ENCODE results near the gene CD3G. TPM values are rescaled to one million over a fixed set of nuclear protein-coding genes. Genes with fewer than 3 reads are reported as not detected.

CD3G gene
- total and polyA plus RNA-seq, 9 of the 15 experiments (the other 6 are each of a cell fraction or from before 2014, with no cell fraction given): 0.30 to 1.7 (median 0.47) TPM

DNA sequence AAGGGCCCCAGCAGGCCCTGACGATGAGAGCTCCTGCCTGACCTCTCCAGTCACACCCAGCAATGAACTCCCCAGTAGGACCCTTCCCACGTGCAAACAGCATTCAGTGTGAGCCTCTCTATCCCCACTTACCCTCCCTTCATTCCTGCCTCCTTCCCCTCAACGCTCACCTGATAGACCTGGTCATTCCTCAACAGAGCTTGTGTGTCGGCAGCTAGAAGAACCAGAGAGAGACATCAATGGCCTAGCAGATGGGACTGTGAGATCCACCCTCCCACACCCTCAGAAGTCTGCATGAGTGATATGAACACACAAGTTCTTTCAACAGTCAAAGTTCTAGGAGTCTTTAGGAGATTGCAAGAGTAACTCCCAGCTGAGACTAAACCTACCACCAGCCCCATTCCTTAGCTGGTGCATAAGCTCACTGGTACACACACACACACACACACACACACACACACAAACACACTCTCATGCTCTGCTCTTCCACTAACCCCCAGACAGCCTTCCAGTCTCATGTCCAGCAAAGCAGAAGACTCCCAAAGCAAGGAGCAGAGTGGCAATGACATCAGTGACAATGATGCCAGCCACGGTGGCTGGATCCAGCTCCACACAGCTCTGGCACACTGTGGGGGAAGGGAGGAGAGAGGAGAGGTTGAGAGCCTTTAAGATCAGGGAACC is 4.7 kb upstream of the CD3G start (continued):
- TF ChIP-seq ZFP1 (CRISPR knock-in tag; IDR thresholded peaks at IDR 0.05) (no peak), CCAR2 (IDR thresholded peaks at IDR 0.05; ENCODE audit: low read depth, low read length) (no peak), CAMTA2 (CRISPR knock-in tag; conservative IDR thresholded peaks at IDR 0.05) (no peak), SIRT6 (IDR thresholded peaks at IDR 0.05; ENCODE audit: low read depth, low read length) (no peak), PML (IDR thresholded peaks at IDR 0.05; ENCODE audit: low read length) (no peak), NBN (IDR thresholded peaks at IDR 0.05; ENCODE audit: low read depth) (no peak), ZNF384 (IDR thresholded peaks at IDR 0.05; ENCODE audit: low read depth, low read length) (no peak), CHD1 (IDR thresholded peaks at IDR 0.05; ENCODE audit: low read length) (no peak), ASH1L (IDR thresholded peaks at IDR 0.05; ENCODE audit: borderline replicate concordance, low read depth, partially characterized antibody) (no peak), POLR2H (tag; IDR thresholded peaks at IDR 0.05; ENCODE audit: low read depth) (no peak), RBM39 (optimal IDR thresholded peaks at IDR 0.05; ENCODE audit: low read depth, low read length) (no peak), MBD2 (IDR thresholded peaks at IDR 0.05; ENCODE audit: borderline replicate concordance, low read depth) (no peak)
- TF ChIP-seq, protein P1, sequence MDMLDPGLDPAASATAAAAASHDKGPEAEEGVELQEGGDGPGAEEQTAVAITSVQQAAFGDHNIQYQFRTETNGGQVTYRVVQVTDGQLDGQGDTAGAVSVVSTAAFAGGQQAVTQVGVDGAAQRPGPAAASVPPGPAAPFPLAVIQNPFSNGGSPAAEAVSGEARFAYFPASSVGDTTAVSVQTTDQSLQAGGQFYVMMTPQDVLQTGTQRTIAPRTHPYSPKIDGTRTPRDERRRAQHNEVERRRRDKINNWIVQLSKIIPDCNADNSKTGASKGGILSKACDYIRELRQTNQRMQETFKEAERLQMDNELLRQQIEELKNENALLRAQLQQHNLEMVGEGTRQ (CRISPR knock-in tag; IDR thresholded peaks at IDR 0.05): no peak
- TF ChIP-seq, protein P2, sequence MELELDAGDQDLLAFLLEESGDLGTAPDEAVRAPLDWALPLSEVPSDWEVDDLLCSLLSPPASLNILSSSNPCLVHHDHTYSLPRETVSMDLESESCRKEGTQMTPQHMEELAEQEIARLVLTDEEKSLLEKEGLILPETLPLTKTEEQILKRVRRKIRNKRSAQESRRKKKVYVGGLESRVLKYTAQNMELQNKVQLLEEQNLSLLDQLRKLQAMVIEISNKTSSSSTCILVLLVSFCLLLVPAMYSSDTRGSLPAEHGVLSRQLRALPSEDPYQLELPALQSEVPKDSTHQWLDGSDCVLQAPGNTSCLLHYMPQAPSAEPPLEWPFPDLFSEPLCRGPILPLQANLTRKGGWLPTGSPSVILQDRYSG (tag; conservative IDR thresholded peaks at IDR 0.05; ENCODE audit: low read depth): no peak
- TF ChIP-seq, protein P3, sequence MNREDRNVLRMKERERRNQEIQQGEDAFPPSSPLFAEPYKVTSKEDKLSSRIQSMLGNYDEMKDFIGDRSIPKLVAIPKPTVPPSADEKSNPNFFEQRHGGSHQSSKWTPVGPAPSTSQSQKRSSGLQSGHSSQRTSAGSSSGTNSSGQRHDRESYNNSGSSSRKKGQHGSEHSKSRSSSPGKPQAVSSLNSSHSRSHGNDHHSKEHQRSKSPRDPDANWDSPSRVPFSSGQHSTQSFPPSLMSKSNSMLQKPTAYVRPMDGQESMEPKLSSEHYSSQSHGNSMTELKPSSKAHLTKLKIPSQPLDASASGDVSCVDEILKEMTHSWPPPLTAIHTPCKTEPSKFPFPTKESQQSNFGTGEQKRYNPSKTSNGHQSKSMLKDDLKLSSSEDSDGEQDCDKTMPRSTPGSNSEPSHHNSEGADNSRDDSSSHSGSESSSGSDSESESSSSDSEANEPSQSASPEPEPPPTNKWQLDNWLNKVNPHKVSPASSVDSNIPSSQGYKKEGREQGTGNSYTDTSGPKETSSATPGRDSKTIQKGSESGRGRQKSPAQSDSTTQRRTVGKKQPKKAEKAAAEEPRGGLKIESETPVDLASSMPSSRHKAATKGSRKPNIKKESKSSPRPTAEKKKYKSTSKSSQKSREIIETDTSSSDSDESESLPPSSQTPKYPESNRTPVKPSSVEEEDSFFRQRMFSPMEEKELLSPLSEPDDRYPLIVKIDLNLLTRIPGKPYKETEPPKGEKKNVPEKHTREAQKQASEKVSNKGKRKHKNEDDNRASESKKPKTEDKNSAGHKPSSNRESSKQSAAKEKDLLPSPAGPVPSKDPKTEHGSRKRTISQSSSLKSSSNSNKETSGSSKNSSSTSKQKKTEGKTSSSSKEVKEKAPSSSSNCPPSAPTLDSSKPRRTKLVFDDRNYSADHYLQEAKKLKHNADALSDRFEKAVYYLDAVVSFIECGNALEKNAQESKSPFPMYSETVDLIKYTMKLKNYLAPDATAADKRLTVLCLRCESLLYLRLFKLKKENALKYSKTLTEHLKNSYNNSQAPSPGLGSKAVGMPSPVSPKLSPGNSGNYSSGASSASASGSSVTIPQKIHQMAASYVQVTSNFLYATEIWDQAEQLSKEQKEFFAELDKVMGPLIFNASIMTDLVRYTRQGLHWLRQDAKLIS (CRISPR knock-in tag; IDR thresholded peaks at IDR 0.05): no peak
- TF ChIP-seq, protein P4, sequence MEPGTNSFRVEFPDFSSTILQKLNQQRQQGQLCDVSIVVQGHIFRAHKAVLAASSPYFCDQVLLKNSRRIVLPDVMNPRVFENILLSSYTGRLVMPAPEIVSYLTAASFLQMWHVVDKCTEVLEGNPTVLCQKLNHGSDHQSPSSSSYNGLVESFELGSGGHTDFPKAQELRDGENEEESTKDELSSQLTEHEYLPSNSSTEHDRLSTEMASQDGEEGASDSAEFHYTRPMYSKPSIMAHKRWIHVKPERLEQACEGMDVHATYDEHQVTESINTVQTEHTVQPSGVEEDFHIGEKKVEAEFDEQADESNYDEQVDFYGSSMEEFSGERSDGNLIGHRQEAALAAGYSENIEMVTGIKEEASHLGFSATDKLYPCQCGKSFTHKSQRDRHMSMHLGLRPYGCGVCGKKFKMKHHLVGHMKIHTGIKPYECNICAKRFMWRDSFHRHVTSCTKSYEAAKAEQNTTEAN (CRISPR knock-in tag; IDR thresholded peaks at IDR 0.05): 0 out of 2 replicates have a peak, but pooled peaks have one; percentile 43
- TF ChIP-seq, protein P5, sequence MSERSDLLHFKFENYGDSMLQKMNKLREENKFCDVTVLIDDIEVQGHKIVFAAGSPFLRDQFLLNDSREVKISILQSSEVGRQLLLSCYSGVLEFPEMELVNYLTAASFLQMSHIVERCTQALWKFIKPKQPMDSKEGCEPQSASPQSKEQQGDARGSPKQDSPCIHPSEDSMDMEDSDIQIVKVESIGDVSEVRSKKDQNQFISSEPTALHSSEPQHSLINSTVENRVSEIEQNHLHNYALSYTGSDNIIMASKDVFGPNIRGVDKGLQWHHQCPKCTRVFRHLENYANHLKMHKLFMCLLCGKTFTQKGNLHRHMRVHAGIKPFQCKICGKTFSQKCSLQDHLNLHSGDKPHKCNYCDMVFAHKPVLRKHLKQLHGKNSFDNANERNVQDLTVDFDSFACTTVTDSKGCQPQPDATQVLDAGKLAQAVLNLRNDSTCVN (CRISPR knock-in tag; IDR thresholded peaks at IDR 0.05): no peak
- TF ChIP-seq, protein P6, sequence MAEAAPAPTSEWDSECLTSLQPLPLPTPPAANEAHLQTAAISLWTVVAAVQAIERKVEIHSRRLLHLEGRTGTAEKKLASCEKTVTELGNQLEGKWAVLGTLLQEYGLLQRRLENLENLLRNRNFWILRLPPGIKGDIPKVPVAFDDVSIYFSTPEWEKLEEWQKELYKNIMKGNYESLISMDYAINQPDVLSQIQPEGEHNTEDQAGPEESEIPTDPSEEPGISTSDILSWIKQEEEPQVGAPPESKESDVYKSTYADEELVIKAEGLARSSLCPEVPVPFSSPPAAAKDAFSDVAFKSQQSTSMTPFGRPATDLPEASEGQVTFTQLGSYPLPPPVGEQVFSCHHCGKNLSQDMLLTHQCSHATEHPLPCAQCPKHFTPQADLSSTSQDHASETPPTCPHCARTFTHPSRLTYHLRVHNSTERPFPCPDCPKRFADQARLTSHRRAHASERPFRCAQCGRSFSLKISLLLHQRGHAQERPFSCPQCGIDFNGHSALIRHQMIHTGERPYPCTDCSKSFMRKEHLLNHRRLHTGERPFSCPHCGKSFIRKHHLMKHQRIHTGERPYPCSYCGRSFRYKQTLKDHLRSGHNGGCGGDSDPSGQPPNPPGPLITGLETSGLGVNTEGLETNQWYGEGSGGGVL (CRISPR knock-in tag; IDR thresholded peaks at IDR 0.05): no peak
